Parathyroid adenoma (tissue), 2 donors: Measurements from ENCODE around the gene NFIC.
A peak's percentile ranks its signal among the peaks of the same experiment; 100 is the strongest.
"Not testable (repeated sequence)": the region's sequence is repeated elsewhere in the genome, so short reads cannot be mapped to it uniquely, and the experiment has no call there.

Source experiments
- H2AFZ ChIP-seq: fragments of 300-600 bp; sonication (generic); one replicate; pipeline ENCODE4 v1.7.0; 2017; ENCODE audit warnings: antibody characterized with exemption, mild to moderate bottlenecking
- H3K27ac ChIP-seq: fragments of 300-600 bp; sonication (generic); one replicate; pipeline ENCODE4 v1.7.0; 2017
- H3K27me3 ChIP-seq: fragments of 300-600 bp; sonication (generic); one replicate; pipeline ENCODE4 v1.7.0; 2017; ENCODE audit warnings: low read length; ENCODE audit not compliant: control insufficient read depth, insufficient read depth
- H3K36me3 ChIP-seq: fragments of 300-600 bp; sonication (generic); one replicate; pipeline ENCODE4 v1.7.0; 2017; ENCODE audit warnings: low read length; ENCODE audit not compliant: control insufficient read depth, insufficient read depth
- H3K4me1 ChIP-seq: fragments of 300-600 bp; sonication (generic); one replicate; pipeline ENCODE4 v1.7.0; 2017; ENCODE audit warnings: control low read depth
- H3K4me2 ChIP-seq: fragments of 300-600 bp; sonication (generic); one replicate; pipeline ENCODE4 v1.7.0; 2017; ENCODE audit warnings: low read length
- H3K4me3 ChIP-seq: fragments of 300-600 bp; sonication (generic); one replicate; pipeline ENCODE4 v1.7.0; 2017; ENCODE audit warnings: low read depth, low read length
- H3K79me2 ChIP-seq: fragments of 300-600 bp; sonication (generic); one replicate; pipeline ENCODE4 v1.7.0; 2017; ENCODE audit warnings: control low read depth
- H3K9ac ChIP-seq: fragments of 300-600 bp; sonication (generic); one replicate; pipeline ENCODE4 v1.7.0; 2017; ENCODE audit warnings: mild to moderate bottlenecking
- H3K9me3 ChIP-seq: fragments of 300-600 bp; sonication (generic); one replicate; pipeline ENCODE4 v1.7.0; 2017; ENCODE audit warnings: low read length; ENCODE audit not compliant: control insufficient read depth
- TF ChIP-seq, protein P1 (sequence below): fragments of 300-600 bp; sonication (generic); IDR thresholded peaks from one replicate; pipeline ENCODE4 v1.7.0; 2017; ENCODE audit warnings: antibody characterized with exemption, mild to moderate bottlenecking
- donor health status: primary hyperparathyroidism.

NFIC gene

DNA sequence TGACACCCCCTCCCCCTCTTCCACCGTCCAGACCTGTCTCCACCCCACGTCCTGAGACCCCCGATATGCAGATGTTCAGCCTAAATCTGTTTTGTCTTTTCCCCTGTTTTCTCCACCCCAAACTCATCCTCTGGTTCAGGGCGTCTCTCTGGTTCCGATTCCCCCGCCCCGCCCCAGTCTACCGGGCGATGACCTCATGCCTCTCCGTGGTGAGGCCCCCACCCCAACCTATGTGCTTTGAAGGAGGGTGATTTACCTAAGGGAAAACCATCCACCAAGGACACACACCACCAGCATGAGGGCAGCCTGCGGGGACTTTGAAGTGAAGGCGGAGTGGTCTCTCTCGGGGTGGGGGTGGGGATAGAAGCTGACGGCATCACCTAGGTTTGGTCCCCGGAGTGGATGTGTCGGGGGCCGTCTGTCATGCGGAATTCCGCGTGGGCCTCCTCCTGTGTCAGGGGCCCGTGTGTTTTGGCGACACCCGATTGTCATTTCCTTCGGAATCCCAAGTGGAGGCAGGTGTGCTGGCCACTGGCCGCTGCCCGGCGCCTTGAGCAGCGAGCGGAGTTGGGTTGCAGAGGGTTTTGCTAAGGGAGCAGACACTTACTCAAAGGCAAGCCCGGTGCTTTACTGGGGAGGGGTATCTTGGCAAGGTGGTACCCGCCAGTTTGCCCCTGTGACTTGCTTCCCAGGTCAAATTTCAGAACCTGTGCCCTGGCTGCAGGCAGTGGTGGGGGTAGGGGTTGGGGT, 141.2 kb downstream of the NFIC start:
- Histone ChIP-seq H3K27me3 (no peaks in the 10 kb centered on the region), H2AFZ (peak overlapping the region; percentile 50), H3K27ac (peak overlapping the region; percentile 51), H3K9ac (no peak overlapping the region), H3K36me3 (no peaks in the 10 kb centered on the region), H3K4me3 (peak overlapping the region; percentile 75), H3K4me2 (peak overlapping the region; percentile 79), H3K9me3 (no peaks in the 10 kb centered on the region), H3K79me2 (peaks cover 63% of the 10 kb centered on the region), H3K4me1 (peaks cover 13% of the 10 kb centered on the region)
- TF ChIP-seq, protein P1, sequence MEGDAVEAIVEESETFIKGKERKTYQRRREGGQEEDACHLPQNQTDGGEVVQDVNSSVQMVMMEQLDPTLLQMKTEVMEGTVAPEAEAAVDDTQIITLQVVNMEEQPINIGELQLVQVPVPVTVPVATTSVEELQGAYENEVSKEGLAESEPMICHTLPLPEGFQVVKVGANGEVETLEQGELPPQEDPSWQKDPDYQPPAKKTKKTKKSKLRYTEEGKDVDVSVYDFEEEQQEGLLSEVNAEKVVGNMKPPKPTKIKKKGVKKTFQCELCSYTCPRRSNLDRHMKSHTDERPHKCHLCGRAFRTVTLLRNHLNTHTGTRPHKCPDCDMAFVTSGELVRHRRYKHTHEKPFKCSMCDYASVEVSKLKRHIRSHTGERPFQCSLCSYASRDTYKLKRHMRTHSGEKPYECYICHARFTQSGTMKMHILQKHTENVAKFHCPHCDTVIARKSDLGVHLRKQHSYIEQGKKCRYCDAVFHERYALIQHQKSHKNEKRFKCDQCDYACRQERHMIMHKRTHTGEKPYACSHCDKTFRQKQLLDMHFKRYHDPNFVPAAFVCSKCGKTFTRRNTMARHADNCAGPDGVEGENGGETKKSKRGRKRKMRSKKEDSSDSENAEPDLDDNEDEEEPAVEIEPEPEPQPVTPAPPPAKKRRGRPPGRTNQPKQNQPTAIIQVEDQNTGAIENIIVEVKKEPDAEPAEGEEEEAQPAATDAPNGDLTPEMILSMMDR = no peak

DNA sequence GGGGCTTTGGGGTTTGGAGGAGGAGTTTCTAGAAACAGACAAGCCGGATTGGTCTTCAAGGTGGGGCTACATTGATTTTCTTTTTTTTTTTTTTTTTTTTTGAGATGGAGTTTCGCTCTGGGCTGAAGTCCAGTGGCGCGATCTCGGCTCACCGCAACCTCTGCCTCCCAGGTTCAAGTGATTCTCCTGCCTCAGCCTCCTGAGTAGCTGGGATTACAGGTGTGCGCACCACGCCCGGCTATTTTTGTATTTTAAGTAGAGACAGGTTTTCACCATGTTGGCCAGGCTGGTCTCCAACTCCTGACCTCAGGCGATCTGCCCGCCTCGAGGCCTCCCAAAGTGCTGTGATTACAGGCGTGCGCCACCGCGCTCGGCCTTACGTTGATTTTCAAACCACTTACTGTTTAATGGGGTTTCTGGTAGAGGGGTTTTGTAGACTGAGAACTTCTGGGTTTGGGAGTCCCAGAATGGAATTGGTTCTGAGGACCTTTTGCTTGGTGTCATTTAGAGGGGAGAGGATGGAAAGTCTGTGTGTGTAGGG, 141.8 kb downstream of the NFIC start:
- H3K9ac ChIP-seq, H3K27ac ChIP-seq, H3K36me3 ChIP-seq, H3K9me3 ChIP-seq, H2AFZ ChIP-seq, H3K4me2 ChIP-seq, H3K4me3 ChIP-seq, H3K27me3 ChIP-seq: not testable (repeated sequence)
- peaks cover 15% of the 10 kb centered on the region for H3K4me1 ChIP-seq
- H3K79me2 ChIP-seq = peaks cover 69% of the 10 kb centered on the region

DNA sequence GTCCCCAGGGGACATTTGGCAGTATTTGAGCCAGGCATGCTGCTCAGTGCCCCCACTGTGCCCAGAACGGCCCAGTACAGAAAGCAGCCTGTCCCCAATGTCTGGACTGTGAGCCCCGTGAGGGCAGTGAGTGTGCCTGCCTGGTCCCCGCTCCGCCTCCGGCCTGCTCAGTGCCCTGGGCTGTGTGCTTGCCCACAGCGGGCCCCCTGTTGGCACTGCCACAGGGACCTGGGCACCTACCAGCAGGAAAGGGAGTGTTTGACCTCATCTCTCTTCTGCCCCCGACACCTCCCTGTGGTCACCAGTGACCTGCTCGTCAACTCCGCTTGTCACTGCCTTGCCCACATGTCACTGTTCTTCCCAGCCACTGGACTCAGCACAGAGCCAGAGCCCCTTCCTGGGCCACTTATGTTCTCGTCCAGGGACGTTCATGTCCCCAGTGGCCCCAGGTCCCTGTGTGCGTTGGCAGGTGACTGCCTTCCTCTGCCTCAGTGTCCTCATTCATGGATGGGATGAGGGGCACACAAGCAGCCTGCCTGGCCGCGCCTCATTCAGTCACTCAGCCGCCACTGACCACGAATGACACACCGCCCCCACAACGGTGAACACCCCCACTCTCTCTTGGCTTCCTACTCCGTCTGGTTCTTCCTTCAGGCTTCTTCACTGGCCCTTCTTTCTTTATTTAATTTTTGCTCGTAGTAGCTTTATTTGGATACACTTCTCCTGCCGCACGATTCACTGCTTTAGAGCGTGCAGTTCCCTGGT, 142.6 kb downstream of the NFIC start:
- Histone ChIP-seq H3K27me3 (no peaks in the 10 kb centered on the region), H2AFZ (no peak overlapping the region), H3K4me2 (no peak overlapping the region), H3K36me3 (no peaks in the 10 kb centered on the region), H3K9me3 (no peaks in the 10 kb centered on the region), H3K9ac (no peak overlapping the region), H3K79me2 (peaks cover 77% of the 10 kb centered on the region), H3K4me3 (no peak overlapping the region), H3K27ac (no peak overlapping the region), H3K4me1 (peaks cover 15% of the 10 kb centered on the region)
- TF ChIP-seq, protein P1 = no peak

DNA sequence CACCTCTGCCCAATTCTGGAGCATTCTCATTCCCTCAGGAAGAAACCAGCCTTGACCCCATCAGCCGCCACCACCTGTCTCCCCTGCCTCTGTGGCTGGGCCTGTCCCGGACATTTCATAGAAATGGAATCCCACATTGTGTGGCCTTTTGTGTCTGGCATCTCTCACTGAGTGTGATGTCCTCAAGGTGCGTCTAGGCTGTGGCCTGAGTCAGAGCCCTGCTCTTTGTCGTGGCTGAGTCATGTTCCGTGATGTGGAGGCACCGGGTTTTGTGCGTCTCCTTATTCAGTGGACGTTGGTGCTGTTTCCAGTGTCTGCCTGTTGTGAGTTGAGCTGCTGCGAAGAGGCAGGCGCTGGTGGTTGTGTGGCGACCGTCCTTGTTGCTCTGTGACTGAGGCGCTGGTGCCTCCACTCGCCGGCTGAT, 143.2 kb downstream of the NFIC start:
- H3K4me1 ChIP-seq = peaks cover 15% of the 10 kb centered on the region
- no peaks in the 10 kb centered on the region for H3K9me3 ChIP-seq
- H2AFZ ChIP-seq = no peak overlapping the region
- H3K27ac ChIP-seq = no peak overlapping the region
- H3K79me2 ChIP-seq = peaks cover 83% of the 10 kb centered on the region
- H3K4me2 ChIP-seq = no peak overlapping the region
- H3K36me3 ChIP-seq = no peaks in the 10 kb centered on the region
- H3K27me3 ChIP-seq = no peaks in the 10 kb centered on the region
- H3K4me3 ChIP-seq = no peak overlapping the region
- TF ChIP-seq, protein P1 = no peak
- H3K9ac ChIP-seq = no peak overlapping the region

DNA sequence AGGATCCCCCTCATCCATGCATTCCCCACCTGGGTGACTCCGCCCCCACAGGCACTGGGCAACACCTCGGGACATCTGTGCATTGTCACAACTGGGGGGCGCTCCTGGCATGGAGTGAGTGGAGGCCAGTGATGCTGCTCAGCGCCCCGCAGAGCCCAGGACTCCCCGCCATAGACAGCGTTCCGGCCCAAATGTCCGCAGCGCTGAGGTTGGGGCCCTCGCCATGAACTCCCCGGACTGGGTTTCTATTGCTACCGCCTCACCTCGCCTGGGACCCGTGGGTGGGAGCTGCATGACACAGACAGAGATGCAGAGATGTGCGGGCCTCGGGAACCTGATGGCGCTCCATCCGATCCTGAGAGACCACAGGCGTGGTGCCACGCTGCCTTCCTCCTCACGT, 144.3 kb downstream of the NFIC start:
- no peaks in the 10 kb centered on the region for H3K36me3 ChIP-seq

More for the DNA sequence above, 144.3 kb downstream of the NFIC start:
- H3K79me2 ChIP-seq = peaks cover 89% of the 10 kb centered on the region
- H3K9ac ChIP-seq = no peak overlapping the region
- no peak overlapping the region for H3K4me3 ChIP-seq
- TF ChIP-seq, protein P1 = no peak
- H2AFZ ChIP-seq = no peak overlapping the region
- no peak overlapping the region for H3K27ac ChIP-seq
- no peaks in the 10 kb centered on the region for H3K27me3 ChIP-seq
- H3K9me3 ChIP-seq = no peaks in the 10 kb centered on the region
- H3K4me1 ChIP-seq = peaks cover 15% of the 10 kb centered on the region
- H3K4me2 ChIP-seq = no peak overlapping the region
